ENCODE results near the gene AGXT. TPM values are rescaled to one million over a fixed set of nuclear protein-coding genes. Genes with fewer than 3 reads are reported as not detected.

The AGXT gene
- total RNA-seq, 1 donor, result not detected

GRCh38 chr2:240892356-240892755 lies 23.7 kb downstream of the AGXT start:
- no peak for DNase-seq (ENCODE audit: low read depth)
- H3K4me3 ChIP-seq (ENCODE audit: low read depth, low read length), result no peak overlapping the region
- no peak for TF ChIP-seq CTCF (IDR thresholded peaks at IDR 0.05; ENCODE audit: insufficient read depth, low read length)

DNA sequence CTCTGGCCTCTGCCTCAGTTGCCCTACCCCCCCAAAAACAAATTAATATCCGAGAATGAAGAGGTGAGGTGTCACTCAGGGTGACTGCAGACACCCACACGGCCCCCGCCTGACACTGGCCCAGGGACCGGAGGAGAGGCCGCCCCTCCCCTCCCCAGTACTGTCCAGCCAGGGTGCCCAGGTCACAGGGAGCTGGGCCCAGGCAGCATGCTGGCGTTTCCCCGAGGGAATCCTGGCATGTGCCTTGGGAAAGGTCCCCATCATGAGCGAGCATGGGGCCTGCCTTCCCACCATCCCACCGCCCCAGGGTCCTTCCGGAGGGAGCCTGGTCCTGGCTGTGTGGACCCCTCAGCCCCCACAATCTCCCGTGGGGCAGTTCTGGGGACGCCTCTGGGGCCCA lies 24.3 kb downstream of the AGXT start:
- no peak for DNase-seq (ENCODE audit: low read depth)
- no peak for TF ChIP-seq CTCF (IDR thresholded peaks at IDR 0.05; ENCODE audit: insufficient read depth, low read length)
- no peak overlapping the region for H3K4me3 ChIP-seq (ENCODE audit: low read depth, low read length)

GRCh38 chr2:240893363-240893844 lies 24.8 kb downstream of the AGXT start:
- DNase-seq (ENCODE audit: low read depth), result peak; percentile 47
- no peak overlapping the region for H3K4me3 ChIP-seq (ENCODE audit: low read depth, low read length)
- no peak for TF ChIP-seq CTCF (IDR thresholded peaks at IDR 0.05; ENCODE audit: insufficient read depth, low read length)

DNA sequence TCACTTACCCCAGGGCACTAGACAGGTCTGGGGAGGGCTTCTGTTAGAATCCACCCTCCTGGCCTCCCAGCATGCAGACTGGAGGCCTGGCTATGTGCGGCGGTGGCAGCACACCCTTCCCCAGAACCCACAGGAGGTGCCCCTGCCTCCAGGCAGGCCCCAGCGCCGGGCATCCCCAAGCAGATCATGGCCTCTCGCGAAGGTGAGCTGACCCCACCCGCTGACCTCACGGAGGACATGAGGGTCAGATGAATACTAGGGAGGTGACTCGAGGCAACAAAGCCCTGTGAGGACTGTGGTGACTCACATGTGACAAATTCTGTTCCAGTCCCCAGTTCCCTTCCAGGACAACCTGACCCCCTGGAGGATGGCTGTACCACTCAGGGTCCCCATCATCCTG lies 25.4 kb downstream of the AGXT start:
- TF ChIP-seq CTCF (IDR thresholded peaks at IDR 0.05; ENCODE audit: insufficient read depth, low read length), result no peak
- no peak for DNase-seq (ENCODE audit: low read depth)
- no peak overlapping the region for H3K4me3 ChIP-seq (ENCODE audit: low read depth, low read length)

GRCh38 chr2:240894836-240895558 lies 26.4 kb downstream of the AGXT start:
- no peak for TF ChIP-seq CTCF (IDR thresholded peaks at IDR 0.05; ENCODE audit: insufficient read depth, low read length)
- DNase-seq (ENCODE audit: low read depth), result no peak
- no peak overlapping the region for H3K4me3 ChIP-seq (ENCODE audit: low read depth, low read length)

GRCh38 chr2:240895656-240896388 lies 27.2 kb downstream of the AGXT start, which contains the start of gene MAB21L4:
Gene MAB21L4, minus strand, starts transcription at chr2:240896156. Its CDS starts 159 bp downstream, at chr2:240895997.
- DNase-seq (ENCODE audit: low read depth), result no peak
- TF ChIP-seq CTCF (IDR thresholded peaks at IDR 0.05; ENCODE audit: insufficient read depth, low read length), result no peak
- no peak within 1 kb of the TSS for H3K4me3 ChIP-seq (ENCODE audit: low read depth, low read length)

Measured in fibroblast of the aortic adventitia (primary cell).